GM12892 (cell line): ENCODE results near the gene CABCOCO1.

Experiments used
- POLR2A ChIP-seq: IDR thresholded peaks from 2 replicates; pipeline ENCODE4 v1.6.1; 2011; ENCODE audit warnings: low read depth, low read length, control low read depth
- POLR2AphosphoS5 ChIP-seq: IDR thresholded peaks from 2 replicates; pipeline ENCODE4 v1.6.1; 2011; ENCODE audit warnings: low read depth, low read length, control low read depth

DNA sequence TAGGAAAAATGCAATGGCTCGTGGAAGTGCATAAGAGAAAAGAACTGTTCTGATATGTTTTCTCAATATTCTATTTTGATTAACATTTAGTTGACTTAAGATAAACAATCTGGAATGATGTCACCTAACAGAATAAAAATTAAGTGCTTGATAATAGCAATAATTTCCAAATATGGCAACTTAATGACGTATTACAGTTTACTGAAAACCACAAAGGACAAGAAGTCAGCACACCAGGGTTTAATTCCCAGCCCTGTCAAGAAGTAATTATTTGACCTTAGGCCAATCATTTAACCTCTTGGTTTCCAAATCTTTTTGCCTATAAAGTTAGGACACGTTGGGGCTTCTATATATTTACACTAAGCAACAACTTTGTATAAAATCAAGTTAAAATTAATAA, 95.7 kb downstream of the CABCOCO1 start:
- TF ChIP-seq POLR2A (no peak), POLR2AphosphoS5 (no peak)
